H1 (cell line): ENCODE data around the gene GFY. TPM values are rescaled to one million over a fixed set of nuclear protein-coding genes. Genes with fewer than 3 reads are reported as not detected.

ENCODE experiments used
- CTCF ChIA-PET: fragments of 300-600 bp; sonication (Branson Sonifier 250); formaldehyde crosslinking; loops from one replicate; lab custom pipeline; 2021; ENCODE audit not compliant: partially characterized antibody; lab: Charles Lee
- POLR2A ChIA-PET: fragments of 300-600 bp; sonication (Branson Sonifier 250); formaldehyde crosslinking; loops from one replicate; lab custom pipeline; 2021; ENCODE audit warnings: inconsistent platforms; ENCODE audit not compliant: partially characterized antibody; lab: Charles Lee
- DNase-seq, 2 experiments: peaks; one replicate each; pipeline versions ENCODE4 v3.0.0 to v3.0.0-alpha.2; 2010 to 2022; ENCODE audit warnings: low spot score in 2 of 2, low read depth in 1 of 2, mixed read lengths in 1 of 2
- FAIRE-seq: peaks from 2 replicates; lab custom pipeline; 2011; peaks lifted over from hg19 to GRCh38; lab: Jason Lieb, UNC
- H2AFZ ChIP-seq: 2 replicates; pipeline ENCODE4 v1.8.1; 2012; ENCODE audit warnings: low read length, inconsistent platforms
- H2AK5ac ChIP-seq: 2 replicates; pipeline ENCODE4 v1.6.1; 2013; ENCODE audit warnings: low read depth, low read length
- H2BK120ac ChIP-seq: replicated peaks from 2 replicates; pipeline ENCODE3; 2013; ENCODE audit warnings: low read depth, low read length, inconsistent platforms
- H2BK12ac ChIP-seq: 2 replicates; pipeline ENCODE4 v1.6.1; 2013; ENCODE audit warnings: low read depth, low read length
- H2BK15ac ChIP-seq: 2 replicates; pipeline ENCODE4 v1.6.1; 2013; ENCODE audit warnings: low read length
- H2BK20ac ChIP-seq: 2 replicates; pipeline ENCODE4 v1.6.1; 2013; ENCODE audit warnings: low read length
- H2BK5ac ChIP-seq: 2 replicates; pipeline ENCODE4 v1.6.1; 2013; ENCODE audit warnings: low read depth, low read length
- H3K14ac ChIP-seq: 2 replicates; pipeline ENCODE4 v1.6.1; 2013; ENCODE audit warnings: inconsistent platforms; ENCODE audit not compliant: insufficient read length
- H3K18ac ChIP-seq: 2 replicates; pipeline ENCODE4 v1.6.1; 2013; ENCODE audit warnings: low read length; ENCODE audit errors: extremely low read depth
- H3K23ac ChIP-seq: 2 replicates; pipeline ENCODE4 v1.6.1; 2013; ENCODE audit warnings: inconsistent platforms; ENCODE audit not compliant: insufficient read length
- H3K23me2 ChIP-seq: 2 replicates; pipeline ENCODE4 v1.6.1; 2013; ENCODE audit warnings: low read depth, low read length
- H3K27ac ChIP-seq: 2 replicates; pipeline ENCODE4 v1.6.1; 2011; ENCODE audit warnings: low read depth, low read length, inconsistent platforms
- H3K27me3 ChIP-seq, 4 experiments: replicated peaks in 1 of 4; 1 replicate in 1 of 4; 2 replicates in 3 of 4; pipeline versions ENCODE4 v1.6.1 to v1.8.1; 2011 to 2013; ENCODE audit warnings: low read length in 3 of 4, mild to moderate bottlenecking in 3 of 4, inconsistent platforms in 2 of 4, mixed read lengths in 2 of 4, moderate library complexity in 1 of 4; ENCODE audit not compliant: control insufficient read depth in 3 of 4, insufficient read depth in 3 of 4; ENCODE audit errors: extremely low read depth in 1 of 4
- H3K36me3 ChIP-seq, 4 experiments: 2 replicates each; pipeline versions ENCODE4 v1.6.1 to v1.8.1; 2011 to 2013; ENCODE audit warnings: mild to moderate bottlenecking in 4 of 4, low read length in 3 of 4, moderate library complexity in 2 of 4, control low read depth in 1 of 4, inconsistent platforms in 1 of 4; ENCODE audit not compliant: insufficient read depth in 4 of 4, control insufficient read depth in 2 of 4
- H3K4ac ChIP-seq: replicated peaks from 2 replicates; pipeline ENCODE3; 2013; ENCODE audit warnings: low read length, low read depth, mixed read lengths, inconsistent platforms; ENCODE audit not compliant: insufficient read length
- H3K4me1 ChIP-seq, 4 experiments: replicated peaks in 1 of 4; 1 replicate in 1 of 4; 2 replicates in 3 of 4; pipeline versions ENCODE4 v1.6.1 to v1.8.1; 2011 to 2013; ENCODE audit warnings: low read length in 3 of 4, inconsistent platforms in 2 of 4, mixed read lengths in 1 of 4; ENCODE audit not compliant: insufficient read depth in 4 of 4, control insufficient read depth in 3 of 4
- H3K4me2 ChIP-seq, 2 experiments: 2 replicates each; pipeline versions ENCODE4 v1.6.1 to v1.8.1; 2011 to 2013; ENCODE audit warnings: low read depth in 2 of 2, low read length in 2 of 2, control low read depth in 1 of 2, inconsistent platforms in 1 of 2, mild to moderate bottlenecking in 1 of 2; ENCODE audit not compliant: insufficient read depth in 1 of 2
- H3K4me3 ChIP-seq, 4 experiments: fragments of 200-600, 300-600 bp in 1 of 4; sonication (generic), shearing (Covaris generic), sonication (Bioruptor Twin) in 1 of 4; 2 replicates each; pipeline versions ENCODE4 v1.5.1 to v1.8.1; 2011 to 2016; ENCODE audit warnings: low read length in 4 of 4, low read depth in 3 of 4, control low read depth in 2 of 4, inconsistent platforms in 2 of 4, mild to moderate bottlenecking in 2 of 4, mixed read lengths in 1 of 4, moderate library complexity in 1 of 4; ENCODE audit not compliant: insufficient read depth in 2 of 4; ENCODE audit errors: extremely low read depth in 1 of 4
- H3K56ac ChIP-seq: replicated peaks from 2 replicates; pipeline ENCODE3; 2013; ENCODE audit warnings: low read depth, mild to moderate bottlenecking, mixed read lengths, low read length, inconsistent platforms; ENCODE audit not compliant: insufficient read length
- H3K79me1 ChIP-seq: 2 replicates; pipeline ENCODE4 v1.6.1; 2013; ENCODE audit warnings: low read depth, low read length, control low read depth
- H3K79me2 ChIP-seq, 2 experiments: 2 replicates each; pipeline versions ENCODE4 v1.6.1 to v1.8.1; 2012 to 2013; ENCODE audit warnings: low read length in 2 of 2, mild to moderate bottlenecking in 2 of 2, inconsistent platforms in 1 of 2; ENCODE audit not compliant: insufficient read depth in 2 of 2, control insufficient read depth in 1 of 2
- H3K9ac ChIP-seq, 4 experiments: replicated peaks in 1 of 4; 1 replicate in 1 of 4; 2 replicates in 3 of 4; pipeline versions ENCODE4 v1.6.1 to v1.8.1; 2011 to 2013; ENCODE audit warnings: low read depth in 3 of 4, low read length in 3 of 4, control low read depth in 2 of 4, mild to moderate bottlenecking in 2 of 4, moderate library complexity in 2 of 4, inconsistent platforms in 1 of 4; ENCODE audit errors: extremely low read depth in 1 of 4
- H3K9me3 ChIP-seq, 2 experiments: 2 replicates each; pipeline versions ENCODE4 v1.6.1 to v1.8.1; 2012 to 2013; ENCODE audit warnings: mild to moderate bottlenecking in 2 of 2, moderate library complexity in 2 of 2, control low read depth in 1 of 2, inconsistent platforms in 1 of 2, low read depth in 1 of 2, low read length in 1 of 2, mixed read lengths in 1 of 2; ENCODE audit not compliant: insufficient read depth in 2 of 2
- H4K20me1 ChIP-seq, 2 experiments: replicated peaks in 1 of 2; 2 replicates each; pipeline versions ENCODE3 to v1.8.1; 2011 to 2013; ENCODE audit warnings: inconsistent platforms in 2 of 2, low read length in 2 of 2, mild to moderate bottlenecking in 1 of 2; ENCODE audit not compliant: insufficient read depth in 2 of 2, control insufficient read depth in 1 of 2
- H4K5ac ChIP-seq: 2 replicates; pipeline ENCODE4 v1.6.1; 2013; ENCODE audit warnings: low read length, low read depth, mixed read lengths, inconsistent platforms; ENCODE audit not compliant: insufficient read length
- H4K8ac ChIP-seq: 2 replicates; pipeline ENCODE4 v1.8.0; 2013; ENCODE audit warnings: mild to moderate bottlenecking, moderate library complexity, low read length, inconsistent platforms; ENCODE audit not compliant: insufficient read depth; ENCODE audit errors: extremely low read depth
- H4K91ac ChIP-seq: replicated peaks from 2 replicates; pipeline ENCODE3; 2013; ENCODE audit warnings: low read length, mixed read lengths, inconsistent platforms; ENCODE audit not compliant: insufficient read length
- BACH1 ChIP-seq: IDR thresholded peaks from 2 replicates; pipeline ENCODE4 v1.6.1; 2012; ENCODE audit warnings: low read length, improper control_type of control experiment
- BCL11A ChIP-seq, 2 experiments: IDR thresholded peaks; one replicate each; pipeline ENCODE4 v1.6.1; 2011; ENCODE audit warnings: low read depth in 2 of 2, low read length in 2 of 2, mild to moderate bottlenecking in 2 of 2
- CHD2 ChIP-seq: IDR thresholded peaks from 2 replicates; pipeline ENCODE4 v1.6.1; 2012; ENCODE audit warnings: low read length, improper control_type of control experiment
- CREB1 ChIP-seq: IDR thresholded peaks from 2 replicates; pipeline ENCODE4 v1.6.1; 2012; ENCODE audit warnings: inconsistent platforms
- CTBP2 ChIP-seq: IDR thresholded peaks from 2 replicates; pipeline ENCODE4 v1.7.0; 2011; ENCODE audit warnings: borderline replicate concordance, mild to moderate bottlenecking, moderate library complexity, mixed read lengths, low read length; ENCODE audit not compliant: insufficient read depth, insufficient read length
- JUN ChIP-seq: IDR thresholded peaks from 2 replicates; pipeline ENCODE4 v1.6.1; 2011; ENCODE audit warnings: low read depth, mild to moderate bottlenecking, improper control_type of control experiment, low read length
- MAFK ChIP-seq: IDR thresholded peaks from 2 replicates; pipeline ENCODE4 v1.6.1; 2012; ENCODE audit warnings: low read depth, mild to moderate bottlenecking, improper control_type of control experiment, low read length
- SP4 ChIP-seq: IDR thresholded peaks from 2 replicates; pipeline ENCODE4 v1.6.1; 2012; ENCODE audit warnings: low read length, inconsistent platforms
- TAF7 ChIP-seq: optimal IDR thresholded peaks from 2 replicates; pipeline ENCODE3; 2011; ENCODE audit warnings: low read depth, mild to moderate bottlenecking, inconsistent platforms, low read length, moderate library complexity, borderline replicate concordance
- WGBS, 2 experiments: shearing (Covaris generic) in 1 of 2; methylation state at CpG; one replicate each; pipeline versions ENCODE4 v1.1.6 to v1.1.7; 2013 to 2015; ENCODE audit warnings: low lambda C conversion rate in 2 of 2, mixed read lengths in 2 of 2, inconsistent platforms in 1 of 2, low coverage in 1 of 2, missing lambda C conversion rate in 1 of 2; ENCODE audit not compliant: insufficient replicate concordance in 2 of 2, insufficient coverage in 1 of 2, insufficient read length in 1 of 2; ENCODE audit errors: extremely low coverage in 1 of 2, missing lambda C conversion rate in 1 of 2; 5-methylcytosine and 5-hydroxymethylcytosine counted together
- polyA plus RNA-seq, 7 experiments: library from polyadenylated mRNA; depleted of rRNA in 3 of 7; stranded (reverse) in 5 of 7; unstranded in 2 of 7; fragments of >200 nt in 5 of 7; fragments of 200-250 nt in 2 of 7; gene quantifications; 1 replicate in 5 of 7; 2 replicates in 1 of 7; 4 replicates in 1 of 7; pipeline versions ENCODE4 v1.2.1 to v1.2.3, GENCODE V29; 2011 to 2013; ENCODE audit warnings: missing spikeins in 2 of 7, mixed read lengths in 2 of 7
- total RNA-seq: library from RNA; stranded (reverse); fragmentation: NEBNext Ultra II Directional; extraction: Animal tissue kit (Norgen Biotek cat#: 25700); gene quantifications from 2 replicates; pipeline ENCODE4 v1.2.1, GENCODE V29; 2021
- TF ChIP-seq, protein P1 (sequence below): IDR thresholded peaks from 2 replicates; pipeline ENCODE4 v1.6.1; 2011; ENCODE audit warnings: low read length, improper control_type of control experiment

GFY gene
- total and polyA plus RNA-seq, 2 of the 8 experiments (the other 6 are each of a cell fraction or from before 2014, with no cell fraction given), result 0.68 to 0.93 TPM

DNA sequence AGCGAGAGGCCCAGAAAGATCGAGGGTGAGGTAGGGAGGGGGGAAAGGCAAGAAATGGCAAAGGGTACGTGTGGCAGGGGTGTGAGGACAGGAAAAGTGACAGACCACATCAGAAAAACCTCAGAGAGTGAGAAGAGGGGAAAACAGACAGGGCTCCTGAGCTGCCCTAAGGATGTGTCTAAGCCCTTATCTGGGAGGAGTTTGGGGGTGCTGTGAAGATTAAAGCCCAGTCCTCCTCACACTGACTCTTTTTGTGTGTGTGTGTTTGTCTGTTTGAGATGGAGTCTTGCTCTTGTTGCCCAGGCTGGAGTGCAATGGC, 1.2 kb upstream of the GFY start:
- peak overlapping the region; percentile 85 to 88; a peak in 3 of 4 replicates for H3K4me2 ChIP-seq
- H3K23me2 ChIP-seq, result peaks cover 21% of the 10 kb centered on the region
- H3K27me3 ChIP-seq, result peaks cover 23 to 61% (median 57%) of the 10 kb centered on the region in 4 experiments
- H3K18ac ChIP-seq, result no peak overlapping the region
- 0 out of 2 replicates have a peak overlapping the region, but pooled peaks have one; percentile 9 for H2AK5ac ChIP-seq
- H3K79me1 ChIP-seq, result no peaks in the 10 kb centered on the region
- no peak overlapping the region for H4K8ac ChIP-seq
- H2BK15ac ChIP-seq, result peak overlapping the region; percentile 65; the same call in 1 of the 2 replicates
- H3K4me1 ChIP-seq, result peaks cover 7 to 38% (median 24%) of the 10 kb centered on the region in 4 experiments
- H4K20me1 ChIP-seq, result no peaks in the 10 kb centered on the region
- no peak overlapping the region for H2BK5ac ChIP-seq
- H3K4ac ChIP-seq, result no peak overlapping the region
- no peak for DNase-seq
- no peak overlapping the region; a peak in 1 of 7 replicates for H3K9ac ChIP-seq
- no peaks in the 10 kb centered on the region for H3K36me3 ChIP-seq
- no peak overlapping the region; the same call in 1 of the 2 replicates for H2BK20ac ChIP-seq
- H3K23ac ChIP-seq, result no peak overlapping the region
- TF ChIP-seq MAFK (no peak), CHD2 (no peak), SP4 (no peak), BCL11A (IDR thresholded peaks at IDR 0.05; ENCODE audit: low read depth in 2 of 2, low read length in 2 of 2) (no peak), CTBP2 (no peak), JUN (no peak), CREB1 (no peak), BACH1 (no peak), TAF7 (no peak)
- TF ChIP-seq, protein P1, sequence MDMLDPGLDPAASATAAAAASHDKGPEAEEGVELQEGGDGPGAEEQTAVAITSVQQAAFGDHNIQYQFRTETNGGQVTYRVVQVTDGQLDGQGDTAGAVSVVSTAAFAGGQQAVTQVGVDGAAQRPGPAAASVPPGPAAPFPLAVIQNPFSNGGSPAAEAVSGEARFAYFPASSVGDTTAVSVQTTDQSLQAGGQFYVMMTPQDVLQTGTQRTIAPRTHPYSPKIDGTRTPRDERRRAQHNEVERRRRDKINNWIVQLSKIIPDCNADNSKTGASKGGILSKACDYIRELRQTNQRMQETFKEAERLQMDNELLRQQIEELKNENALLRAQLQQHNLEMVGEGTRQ, result no peak
- TF ChIP-seq, all 59 proteins: peak for 0
- Histone ChIP-seq H3K4me3 (no peak overlapping the region), H4K5ac (no peak overlapping the region), H4K91ac (no peak overlapping the region), H2AFZ (no peak overlapping the region), H3K27ac (no peak overlapping the region), H3K9me3 (no peaks in the 10 kb centered on the region), H3K79me2 (no peaks in the 10 kb centered on the region), H2BK120ac (no peak overlapping the region), H2BK12ac (peak overlapping the region; percentile 75; the same call in 1 of the 2 replicates), H3K56ac (no peak overlapping the region), H3K14ac (no peak overlapping the region)
- no peak for FAIRE-seq
- 28% methylated on average over 3 of the region's 3 CpGs; no CpG with 5 or more reads in 1 of the 2 experiments for WGBS, 2 experiments
- CTCF ChIA-PET, result interaction anchor here (0.6 to 8.3 kb wide), 10 partner anchors 9 to 48 kb away, joined by 3 to 51 read pairs (median 4); no protein-coding TSS in a partner anchor
- POLR2A ChIA-PET, result interaction anchor here (0.8 to 5.0 kb wide), 7 partner anchors 11 to 90 kb away, joined by 3 to 21 read pairs (median 4); partner anchors contain the start of gene TEAD2
